ENCODE data around the gene MPPED1.

MPPED1 gene

DNA sequence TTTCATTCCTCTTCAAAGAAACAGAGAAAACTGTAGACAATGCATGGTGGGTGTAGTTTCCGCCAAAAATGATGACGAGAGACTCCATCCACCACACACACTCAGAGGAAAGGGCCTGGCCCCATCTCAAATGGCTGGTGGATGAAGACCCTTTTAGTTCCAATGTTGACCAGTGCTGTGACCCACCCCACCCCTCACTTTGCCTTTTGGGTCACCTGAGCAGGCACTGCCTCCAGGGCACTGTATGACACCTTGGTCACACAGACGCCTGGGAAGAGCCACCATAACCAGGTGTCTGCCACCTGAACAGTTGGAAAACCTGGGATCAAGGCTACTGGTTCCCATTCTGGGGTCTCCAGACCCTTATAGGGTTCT is 121.3 kb downstream of the MPPED1 start:
- Histone ChIP-seq H3K4me1 (ENCODE audit: control insufficient read depth in 5 of 5, insufficient read depth in 5 of 5, low read length in 5 of 5) (no peaks in the 10 kb centered on the region), H3K27me3 (ENCODE audit: control insufficient read depth in 5 of 5, insufficient read depth in 4 of 5, low read length in 5 of 5) (peaks cover 0 to 3% (median 0%) of the 10 kb centered on the region in 5 donors), H3K4me3 (ENCODE audit: low read depth in 1 of 5, low read length in 5 of 5) (no peak overlapping the region), H3K36me3 (ENCODE audit: control insufficient read depth in 5 of 5, insufficient read depth in 5 of 5, low read length in 5 of 5) (no peaks in the 10 kb centered on the region), H3K9me3 (ENCODE audit: control insufficient read depth in 5 of 5, low read length in 5 of 5) (peaks cover 0 to 13% (median 10%) of the 10 kb centered on the region in 5 donors), H3K27ac (ENCODE audit: low read depth, low read length) (no peak overlapping the region), H3K9ac (ENCODE audit: low read length in 5 of 5) (no peak overlapping the region)

DNA sequence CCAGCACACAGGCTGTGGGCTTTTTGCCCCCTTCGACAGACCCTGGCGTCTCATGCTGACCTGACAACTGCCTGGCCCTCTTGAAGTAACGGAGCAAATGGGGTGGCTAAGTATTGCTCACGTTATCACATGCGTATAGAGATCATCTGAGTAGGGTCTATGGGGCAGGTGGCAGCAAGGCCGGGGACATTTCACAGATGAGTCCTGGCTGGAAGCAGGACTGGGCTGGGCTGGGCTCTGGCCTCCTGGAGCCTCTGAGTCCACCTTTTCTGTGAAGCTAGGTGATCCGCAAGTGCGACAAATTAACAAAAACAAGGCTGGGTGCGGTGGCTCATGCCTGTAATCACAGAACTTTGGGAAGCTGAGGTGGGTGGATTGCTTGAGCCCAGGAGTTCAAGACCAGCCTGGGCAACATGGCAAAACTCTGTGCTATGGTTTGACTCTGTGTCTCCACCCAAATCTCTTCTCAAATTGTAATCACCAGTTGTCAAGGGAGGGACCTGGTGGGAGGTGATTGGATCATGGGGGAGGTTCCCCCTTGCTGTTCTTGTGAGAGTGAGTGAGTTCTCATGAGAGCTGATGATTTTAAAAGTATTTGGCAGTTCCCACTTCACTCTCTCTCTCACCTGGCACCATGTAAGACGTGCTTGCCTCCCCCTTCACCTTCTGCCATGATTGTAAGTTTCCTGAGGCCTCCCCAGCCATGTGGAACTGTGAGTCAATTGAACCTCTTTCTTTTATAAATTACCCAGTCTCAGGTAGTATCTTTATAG is 122.0 kb downstream of the MPPED1 start:
- no peak overlapping the region for H3K9ac ChIP-seq (ENCODE audit: low read length in 5 of 5)
- H3K27ac ChIP-seq (ENCODE audit: low read depth, low read length): no peak overlapping the region
- H3K36me3 ChIP-seq (ENCODE audit: control insufficient read depth in 5 of 5, insufficient read depth in 5 of 5, low read length in 5 of 5): no peaks in the 10 kb centered on the region
- H3K4me1 ChIP-seq (ENCODE audit: control insufficient read depth in 5 of 5, insufficient read depth in 5 of 5, low read length in 5 of 5): no peaks in the 10 kb centered on the region
- peaks cover 0 to 3% (median 0%) of the 10 kb centered on the region in 5 donors for H3K27me3 ChIP-seq (ENCODE audit: control insufficient read depth in 5 of 5, insufficient read depth in 4 of 5, low read length in 5 of 5)
- H3K4me3 ChIP-seq (ENCODE audit: low read depth in 1 of 5, low read length in 5 of 5): no peak overlapping the region
- H3K9me3 ChIP-seq (ENCODE audit: control insufficient read depth in 5 of 5, low read length in 5 of 5): peaks cover 0 to 13% (median 10%) of the 10 kb centered on the region in 5 donors

DNA sequence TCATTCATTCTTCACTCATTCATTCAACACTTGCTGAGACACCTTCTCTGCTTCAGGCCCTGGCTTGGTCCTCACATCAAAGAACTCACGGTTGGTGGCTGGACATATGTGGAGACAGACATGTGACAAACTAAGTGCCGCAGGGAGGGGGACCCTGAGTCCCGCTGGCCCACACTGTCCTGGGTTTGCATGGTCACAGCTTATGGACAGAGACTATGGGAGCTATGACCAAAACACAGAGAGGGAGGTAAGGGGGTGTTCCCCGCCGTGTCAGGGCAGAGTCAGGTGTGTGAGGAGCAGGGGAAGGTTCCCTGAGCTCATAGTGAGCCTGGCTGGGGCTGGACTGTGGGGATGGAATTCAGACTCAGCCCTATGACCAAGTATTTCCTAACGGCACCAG is 123.1 kb downstream of the MPPED1 start:
- H3K4me3 ChIP-seq (ENCODE audit: low read depth in 1 of 5, low read length in 5 of 5): no peak overlapping the region
- peaks cover 0 to 4% (median 0%) of the 10 kb centered on the region in 5 donors for H3K27me3 ChIP-seq (ENCODE audit: control insufficient read depth in 5 of 5, insufficient read depth in 4 of 5, low read length in 5 of 5)
- no peaks in the 10 kb centered on the region for H3K36me3 ChIP-seq (ENCODE audit: control insufficient read depth in 5 of 5, insufficient read depth in 5 of 5, low read length in 5 of 5)
- no peaks in the 10 kb centered on the region for H3K4me1 ChIP-seq (ENCODE audit: control insufficient read depth in 5 of 5, insufficient read depth in 5 of 5, low read length in 5 of 5)
- no peak overlapping the region for H3K9ac ChIP-seq (ENCODE audit: low read length in 5 of 5)
- no peak overlapping the region for H3K27ac ChIP-seq (ENCODE audit: low read depth, low read length)
- H3K9me3 ChIP-seq (ENCODE audit: control insufficient read depth in 5 of 5, low read length in 5 of 5): peaks cover 0 to 5% (median 5%) of the 10 kb centered on the region in 5 donors

DNA sequence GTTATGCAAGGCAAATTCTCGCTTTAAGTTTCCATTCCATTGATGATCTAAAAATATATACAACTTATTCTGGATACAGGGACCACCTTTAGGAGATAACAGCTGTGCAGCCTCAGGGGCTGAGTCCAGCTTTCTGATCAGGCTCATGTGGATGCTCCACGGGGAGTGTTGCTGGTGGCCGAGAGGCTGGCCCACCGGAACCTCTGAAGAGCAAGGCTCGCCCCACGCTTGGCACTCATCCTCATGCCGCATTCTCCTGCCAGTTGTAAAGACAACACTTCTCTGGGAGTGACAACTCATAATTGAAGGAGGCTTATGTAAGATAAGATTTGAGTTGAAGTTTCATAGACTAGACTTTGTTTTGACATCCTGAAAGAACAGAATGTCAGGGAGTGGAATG is 123.5 kb downstream of the MPPED1 start:
- peaks cover 0 to 4% (median 0%) of the 10 kb centered on the region in 5 donors for H3K27me3 ChIP-seq (ENCODE audit: control insufficient read depth in 5 of 5, insufficient read depth in 4 of 5, low read length in 5 of 5)
- no peak overlapping the region for H3K27ac ChIP-seq (ENCODE audit: low read depth, low read length)
- H3K36me3 ChIP-seq (ENCODE audit: control insufficient read depth in 5 of 5, insufficient read depth in 5 of 5, low read length in 5 of 5): no peaks in the 10 kb centered on the region
- H3K9me3 ChIP-seq (ENCODE audit: control insufficient read depth in 5 of 5, low read length in 5 of 5): peaks cover 0 to 5% (median 5%) of the 10 kb centered on the region in 5 donors
- H3K4me3 ChIP-seq (ENCODE audit: low read depth in 1 of 5, low read length in 5 of 5): no peak overlapping the region
- H3K4me1 ChIP-seq (ENCODE audit: control insufficient read depth in 5 of 5, insufficient read depth in 5 of 5, low read length in 5 of 5): no peaks in the 10 kb centered on the region
- no peak overlapping the region for H3K9ac ChIP-seq (ENCODE audit: low read length in 5 of 5)

DNA sequence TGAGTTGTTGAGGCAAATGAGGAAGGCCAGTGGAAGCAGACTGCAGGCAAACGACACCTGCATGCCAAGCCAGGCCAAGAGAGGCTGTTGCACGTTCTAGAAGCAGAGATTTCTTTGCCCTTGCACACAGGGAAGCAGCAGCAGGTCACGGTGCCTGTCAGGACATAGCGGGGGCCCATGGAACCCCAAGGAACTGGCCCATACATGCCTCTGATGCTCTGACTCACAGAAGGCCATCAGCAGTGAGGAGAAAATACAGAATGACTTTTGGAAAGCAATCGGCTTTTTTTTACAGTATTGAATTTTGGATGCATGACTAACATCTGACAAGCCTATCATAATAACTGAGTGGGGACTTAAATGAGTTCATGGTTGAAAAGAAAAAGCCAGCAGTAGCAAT is 123.9 kb downstream of the MPPED1 start:
- no peak overlapping the region for H3K9ac ChIP-seq (ENCODE audit: low read length in 5 of 5)
- H3K36me3 ChIP-seq (ENCODE audit: control insufficient read depth in 5 of 5, insufficient read depth in 5 of 5, low read length in 5 of 5): no peaks in the 10 kb centered on the region
- H3K27ac ChIP-seq (ENCODE audit: low read depth, low read length): no peak overlapping the region

DNA sequence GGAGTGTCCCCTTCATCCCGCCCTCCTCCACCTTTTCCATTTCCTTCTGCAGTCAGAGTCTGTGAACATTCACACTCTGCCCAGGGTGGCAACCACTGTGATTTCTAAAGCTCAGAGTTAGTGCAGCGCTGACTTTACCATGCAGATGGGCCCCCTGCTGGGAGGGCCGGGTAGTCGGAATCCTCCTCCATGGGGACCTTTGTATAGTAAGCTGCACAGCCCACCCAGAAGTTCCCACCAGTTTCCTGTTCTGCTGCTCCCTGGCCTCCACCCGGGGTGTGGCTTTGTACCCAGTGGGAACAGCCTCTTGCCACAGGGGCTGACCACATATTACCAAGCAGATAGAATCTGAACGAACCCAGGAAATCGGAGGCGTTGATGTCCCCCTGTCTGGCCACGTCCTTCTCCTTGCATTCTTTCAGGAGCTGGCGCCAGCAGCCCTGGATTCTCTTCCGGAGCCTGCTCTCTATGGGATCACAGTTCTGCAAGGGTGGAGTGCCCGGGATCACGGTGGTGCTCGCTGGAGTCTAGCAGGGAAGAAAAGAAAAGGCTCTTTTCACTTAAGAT is 125.3 kb downstream of the MPPED1 start:
- Histone ChIP-seq H3K9ac (ENCODE audit: low read length in 5 of 5) (no peak overlapping the region), H3K27ac (ENCODE audit: low read depth, low read length) (no peak overlapping the region), H3K9me3 (ENCODE audit: control insufficient read depth in 5 of 5, low read length in 5 of 5) (peaks cover 0 to 5% (median 5%) of the 10 kb centered on the region in 5 donors), H3K27me3 (ENCODE audit: control insufficient read depth in 5 of 5, insufficient read depth in 4 of 5, low read length in 5 of 5) (peaks cover 0 to 12% (median 2%) of the 10 kb centered on the region in 5 donors), H3K4me3 (ENCODE audit: low read depth in 1 of 5, low read length in 5 of 5) (no peak overlapping the region), H3K4me1 (ENCODE audit: control insufficient read depth in 5 of 5, insufficient read depth in 5 of 5, low read length in 5 of 5) (no peaks in the 10 kb centered on the region), H3K36me3 (ENCODE audit: control insufficient read depth in 5 of 5, insufficient read depth in 5 of 5, low read length in 5 of 5) (no peaks in the 10 kb centered on the region)

More for the DNA sequence above, 123.9 kb downstream of the MPPED1 start:
- Histone ChIP-seq H3K27me3 (ENCODE audit: control insufficient read depth in 5 of 5, insufficient read depth in 4 of 5, low read length in 5 of 5) (peaks cover 0 to 4% (median 0%) of the 10 kb centered on the region in 5 donors), H3K4me1 (ENCODE audit: control insufficient read depth in 5 of 5, insufficient read depth in 5 of 5, low read length in 5 of 5) (no peaks in the 10 kb centered on the region), H3K4me3 (ENCODE audit: low read depth in 1 of 5, low read length in 5 of 5) (no peak overlapping the region), H3K9me3 (ENCODE audit: control insufficient read depth in 5 of 5, low read length in 5 of 5) (peaks cover 0 to 5% (median 5%) of the 10 kb centered on the region in 5 donors)

DNA sequence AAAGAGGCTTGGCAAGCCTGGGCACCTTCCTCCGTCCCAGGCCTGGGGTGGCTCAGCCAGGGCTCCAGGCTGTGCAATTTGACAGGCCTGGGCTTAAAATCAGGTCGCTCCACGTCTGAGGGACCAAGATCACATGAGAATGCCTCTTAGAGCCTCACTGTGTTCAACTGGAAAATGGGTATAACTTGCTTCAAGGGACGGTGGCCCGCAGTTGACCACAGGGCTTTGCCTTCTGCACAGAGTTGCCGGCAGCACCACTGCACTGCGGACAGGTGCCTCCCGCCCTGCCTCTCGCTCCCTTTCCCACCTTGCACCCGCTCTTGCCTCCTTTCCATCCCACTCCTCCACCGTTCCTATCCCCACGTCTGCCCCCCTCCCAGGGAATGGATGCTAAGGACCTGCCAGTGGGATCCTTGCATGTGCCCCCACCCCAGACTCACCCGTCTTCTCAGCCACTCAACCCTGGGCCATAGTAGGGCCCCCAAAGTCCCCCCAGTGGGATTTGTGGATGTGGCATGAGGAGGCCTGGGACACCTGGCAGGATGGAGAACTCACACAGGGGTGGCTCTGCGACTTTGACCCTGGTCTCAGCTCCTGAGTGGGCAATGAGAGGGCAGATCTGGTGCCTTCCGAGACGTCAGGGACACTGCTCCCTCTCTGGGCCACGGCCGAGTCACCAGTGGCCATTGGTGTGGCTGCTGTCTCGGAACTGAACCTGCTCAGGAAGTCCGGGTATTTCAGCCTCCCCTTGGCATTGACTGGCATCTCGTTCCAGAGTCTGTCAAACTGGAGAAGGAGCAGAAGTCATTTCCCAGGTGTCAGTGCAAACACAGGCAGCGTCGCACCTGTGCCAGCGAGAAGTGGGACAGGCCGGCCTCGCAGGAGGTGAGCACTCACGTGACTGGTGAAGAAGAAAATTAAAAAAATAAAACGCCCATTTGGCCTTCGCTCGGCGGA is 128.0 kb downstream of the MPPED1 start:
- Histone ChIP-seq H3K36me3 (ENCODE audit: control insufficient read depth in 5 of 5, insufficient read depth in 5 of 5, low read length in 5 of 5) (no peaks in the 10 kb centered on the region), H3K9me3 (ENCODE audit: control insufficient read depth in 5 of 5, low read length in 5 of 5) (peaks cover 0 to 5% (median 5%) of the 10 kb centered on the region in 5 donors), H3K9ac (ENCODE audit: low read length in 5 of 5) (no peak overlapping the region), H3K4me1 (ENCODE audit: control insufficient read depth in 5 of 5, insufficient read depth in 5 of 5, low read length in 5 of 5) (no peaks in the 10 kb centered on the region), H3K27ac (ENCODE audit: low read depth, low read length) (no peak overlapping the region), H3K27me3 (ENCODE audit: control insufficient read depth in 5 of 5, insufficient read depth in 4 of 5, low read length in 5 of 5) (peaks cover 0 to 18% (median 2%) of the 10 kb centered on the region in 5 donors), H3K4me3 (ENCODE audit: low read depth in 1 of 5, low read length in 5 of 5) (no peak overlapping the region)

DNA sequence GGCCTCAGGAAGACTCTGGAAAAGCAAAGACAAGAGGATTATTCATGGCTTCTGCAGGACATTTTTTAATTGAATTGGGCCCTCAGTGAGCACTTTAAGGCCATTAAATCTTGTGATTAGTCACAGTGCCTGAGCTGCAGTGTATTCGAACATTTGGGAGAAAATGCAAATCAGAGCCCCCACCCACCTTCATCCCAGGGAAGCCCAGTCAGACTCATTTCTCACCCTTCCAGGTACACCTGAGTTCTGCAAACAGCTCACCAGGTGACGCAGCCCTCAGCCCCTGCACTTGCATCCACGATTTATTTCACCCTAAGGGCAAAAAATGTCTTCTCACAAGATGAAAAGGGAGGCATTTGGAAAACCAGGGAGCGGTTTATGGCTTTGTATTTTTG is 128.7 kb downstream of the MPPED1 start:
- H3K4me1 ChIP-seq (ENCODE audit: control insufficient read depth in 5 of 5, insufficient read depth in 5 of 5, low read length in 5 of 5): no peaks in the 10 kb centered on the region
- no peak overlapping the region for H3K9ac ChIP-seq (ENCODE audit: low read length in 5 of 5)
- no peak overlapping the region for H3K27ac ChIP-seq (ENCODE audit: low read depth, low read length)
- peaks cover 0 to 18% (median 2%) of the 10 kb centered on the region in 5 donors for H3K27me3 ChIP-seq (ENCODE audit: control insufficient read depth in 5 of 5, insufficient read depth in 4 of 5, low read length in 5 of 5)
- no peak overlapping the region for H3K4me3 ChIP-seq (ENCODE audit: low read depth in 1 of 5, low read length in 5 of 5)
- peaks cover 0 to 5% (median 5%) of the 10 kb centered on the region in 5 donors for H3K9me3 ChIP-seq (ENCODE audit: control insufficient read depth in 5 of 5, low read length in 5 of 5)
- H3K36me3 ChIP-seq (ENCODE audit: control insufficient read depth in 5 of 5, insufficient read depth in 5 of 5, low read length in 5 of 5): no peaks in the 10 kb centered on the region

DNA sequence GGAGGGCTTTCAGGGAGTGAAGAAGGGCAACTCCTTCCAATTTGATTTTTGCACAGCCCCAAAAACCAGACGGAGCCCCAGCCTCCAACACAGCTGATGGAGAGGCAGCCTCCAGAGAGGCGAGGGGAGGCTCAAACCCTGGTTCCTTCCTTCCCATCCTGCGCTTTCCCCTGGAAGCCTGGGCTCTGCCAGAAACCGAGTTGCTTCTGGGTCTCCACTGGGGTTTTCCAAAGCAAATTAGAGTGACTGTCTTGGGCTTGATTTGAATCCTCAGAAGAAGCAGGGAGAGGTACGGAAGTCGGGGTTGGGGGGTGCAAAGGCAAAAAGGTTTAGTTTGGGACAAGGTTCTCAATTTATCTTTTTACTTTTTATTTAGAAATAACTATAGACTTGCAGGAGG is 129.2 kb downstream of the MPPED1 start:
- no peaks in the 10 kb centered on the region for H3K36me3 ChIP-seq (ENCODE audit: control insufficient read depth in 5 of 5, insufficient read depth in 5 of 5, low read length in 5 of 5)
- no peaks in the 10 kb centered on the region for H3K4me1 ChIP-seq (ENCODE audit: control insufficient read depth in 5 of 5, insufficient read depth in 5 of 5, low read length in 5 of 5)
- no peak overlapping the region for H3K9ac ChIP-seq (ENCODE audit: low read length in 5 of 5)
- no peak overlapping the region for H3K27ac ChIP-seq (ENCODE audit: low read depth, low read length)
- H3K4me3 ChIP-seq (ENCODE audit: low read depth in 1 of 5, low read length in 5 of 5): no peak overlapping the region
- peaks cover 0 to 5% (median 5%) of the 10 kb centered on the region in 5 donors for H3K9me3 ChIP-seq (ENCODE audit: control insufficient read depth in 5 of 5, low read length in 5 of 5)
- H3K27me3 ChIP-seq (ENCODE audit: control insufficient read depth in 5 of 5, insufficient read depth in 4 of 5, low read length in 5 of 5): peaks cover 0 to 18% (median 2%) of the 10 kb centered on the region in 5 donors

Measured in subcutaneous abdominal adipose tissue (tissue), 5 donors.